Thymus (tissue), 11 donors: ENCODE results near the gene MYL6B. TPM values are rescaled to one million over a fixed set of nuclear protein-coding genes. Genes with fewer than 3 reads are reported as not detected.
A peak's percentile ranks its signal among the peaks of the same experiment; 100 is the strongest.

Experiments
- DNase-seq, 9 donors: peaks; one replicate each; pipeline ENCODE4 v3.0.0-alpha.2; 2013; ENCODE audit warnings: low spot score in 9 of 9, low read depth in 6 of 9, missing footprints in 1 of 9
- H3K27ac ChIP-seq, 2 donors: one replicate each; pipeline ENCODE4 v1.5.1; 2013; ENCODE audit warnings: control low read depth in 1 of 2, low read depth in 1 of 2, low read length in 1 of 2, mild to moderate bottlenecking in 1 of 2, moderate library complexity in 1 of 2
- H3K27me3 ChIP-seq, 2 donors: one replicate each; pipeline ENCODE4 v1.5.1; 2013; ENCODE audit warnings: low read length in 1 of 2; ENCODE audit not compliant: control insufficient read depth in 2 of 2, insufficient read depth in 1 of 2
- H3K36me3 ChIP-seq, 2 donors: one replicate each; pipeline ENCODE4 v1.5.1; 2013; ENCODE audit warnings: low read length in 1 of 2, mild to moderate bottlenecking in 1 of 2, moderate library complexity in 1 of 2; ENCODE audit not compliant: control insufficient read depth in 2 of 2, insufficient read depth in 2 of 2
- H3K4me1 ChIP-seq, 2 donors: one replicate each; pipeline ENCODE4 v1.5.1; 2013; ENCODE audit warnings: low read length in 2 of 2; ENCODE audit not compliant: control insufficient read depth in 2 of 2, insufficient read depth in 2 of 2
- H3K4me3 ChIP-seq, 2 donors: one replicate each; pipeline ENCODE4 v1.5.1; 2013; ENCODE audit warnings: low read length in 2 of 2, control low read depth in 1 of 2, mild to moderate bottlenecking in 1 of 2
- H3K9me3 ChIP-seq, 2 donors: one replicate each; pipeline ENCODE4 v1.5.1; 2013; ENCODE audit warnings: low read length in 1 of 2, mild to moderate bottlenecking in 1 of 2; ENCODE audit not compliant: control insufficient read depth in 2 of 2, insufficient read depth in 1 of 2
- WGBS: extraction: QIAGEN DNeasy Blood & Tissue Kit; methylation state at CpG from one replicate; pipeline ENCODE4 v1.1.7; 2013; 5-methylcytosine and 5-hydroxymethylcytosine counted together
- polyA plus RNA-seq: library from polyadenylated mRNA; stranded (reverse); fragments of 200-250 nt; gene quantifications from one replicate; pipeline ENCODE4 v1.2.3, GENCODE V29; 2013
- total RNA-seq: library from RNA; stranded (reverse); fragments of 120-200 nt; gene quantifications from one replicate; pipeline ENCODE4 v1.2.4, GENCODE V29; 2013
- donor health status: healthy.

The MYL6B gene
- total and polyA plus RNA-seq, 2 donors = 60.9 to 101 TPM

DNA sequence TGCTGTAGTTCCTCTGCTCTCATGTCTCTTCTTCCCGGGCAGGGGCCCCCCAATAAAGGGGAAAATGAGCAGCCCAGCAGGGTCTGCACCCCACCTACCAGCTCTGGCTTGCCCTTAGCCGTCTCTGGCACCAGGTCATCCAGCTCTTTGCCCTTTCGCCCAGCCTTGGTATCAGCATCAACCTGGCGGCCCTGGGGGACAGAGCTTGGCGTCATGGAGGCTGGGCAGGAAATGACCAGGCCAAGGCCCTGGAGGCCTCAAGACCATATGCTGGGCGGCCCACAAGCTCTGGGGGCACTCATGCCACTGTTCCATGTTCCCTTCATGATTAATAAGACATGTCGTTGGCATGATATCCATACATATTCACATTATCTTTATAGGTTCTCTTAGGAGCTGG, 20.5 kb downstream of the MYL6B start:
- no peak for DNase-seq
- Histone ChIP-seq H3K4me1 (no peaks in the 10 kb centered on the region), H3K27me3 (no peaks in the 10 kb centered on the region), H3K4me3 (no peak overlapping the region), H3K27ac (no peak overlapping the region), H3K9me3 (no peaks in the 10 kb centered on the region), H3K36me3 (peaks cover 73 to 91% of the 10 kb centered on the region in 2 donors)
- WGBS = 95% methylated on average over 7 of the region's 7 CpGs

GRCh38 chr12:56178347-56178746, 26.0 kb downstream of the MYL6B start:
- H3K4me1 ChIP-seq = no peaks in the 10 kb centered on the region
- no peaks in the 10 kb centered on the region for H3K27me3 ChIP-seq
- peaks cover 63 to 91% of the 10 kb centered on the region in 2 donors for H3K36me3 ChIP-seq
- WGBS = over 99% methylated on average over 3 of the region's 3 CpGs
- H3K4me3 ChIP-seq = no peak overlapping the region
- no peaks in the 10 kb centered on the region for H3K9me3 ChIP-seq
- no peak overlapping the region for H3K27ac ChIP-seq
- DNase-seq = no peak

- Histone ChIP-seq H3K9me3 (no peaks in the 10 kb centered on the region), H3K27me3 (no peaks in the 10 kb centered on the region), H3K36me3 (peaks cover 36 to 51% of the 10 kb centered on the region in 2 donors), H3K4me3 (no peak overlapping the region), H3K4me1 (peaks cover 20 to 26% of the 10 kb centered on the region in 2 donors), H3K27ac (no peak overlapping the region)
- no peak for DNase-seq
- WGBS = 71% methylated on average over 2 of the region's 2 CpGs
Measured at GRCh38 chr12:56186957-56187356, 34.6 kb downstream of the MYL6B start.

DNA sequence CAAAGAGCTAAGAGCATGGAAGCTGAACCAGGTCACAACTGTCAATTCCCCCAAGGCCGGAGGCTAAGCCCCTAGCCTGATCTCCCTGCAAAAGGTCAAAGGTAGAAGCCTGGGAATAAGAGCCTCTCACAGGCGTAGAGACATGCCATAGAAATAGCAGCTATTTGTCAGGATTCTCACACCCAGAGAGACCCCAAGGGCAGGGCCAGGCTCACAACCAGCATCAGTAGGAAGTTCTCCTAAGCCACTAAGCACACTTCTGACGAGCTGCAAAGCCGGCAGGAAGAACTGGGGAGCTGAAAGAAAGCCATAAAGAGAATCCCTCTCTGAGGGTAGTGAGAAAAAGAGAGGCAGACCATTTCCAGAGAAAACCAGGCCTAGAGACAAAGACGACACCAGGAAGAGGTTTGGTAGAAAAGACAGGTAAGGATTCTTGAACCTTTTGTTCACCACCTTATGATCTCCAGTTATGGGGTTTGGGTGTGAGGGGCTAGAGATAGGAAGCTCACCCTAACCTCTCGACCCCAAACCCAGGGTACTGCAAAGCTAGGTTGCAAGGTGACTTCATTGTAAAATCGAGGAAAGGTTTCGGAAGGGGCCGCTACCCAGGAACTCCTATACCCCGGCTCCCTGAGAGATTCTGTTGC, 35.9 kb downstream of the MYL6B start:
- DNase-seq = peak in 5 of 9 donors; percentile 12 to 62 (median 28)
- peaks cover 20 to 26% of the 10 kb centered on the region in 2 donors for H3K4me1 ChIP-seq
- H3K4me3 ChIP-seq = peak overlapping the region; percentile 92 to 95
- no peaks in the 10 kb centered on the region for H3K9me3 ChIP-seq
- H3K27me3 ChIP-seq = no peaks in the 10 kb centered on the region
- peaks cover 28 to 40% of the 10 kb centered on the region in 2 donors for H3K36me3 ChIP-seq
- 15% methylated on average over 10 of the region's 10 CpGs for WGBS
- peak overlapping the region; percentile 92 to 94 for H3K27ac ChIP-seq

GRCh38 chr12:56188778-56189098, 36.4 kb downstream of the MYL6B start:
- H3K36me3 ChIP-seq = peaks cover 25 to 35% of the 10 kb centered on the region in 2 donors
- no peaks in the 10 kb centered on the region for H3K27me3 ChIP-seq
- peak in 5 of 9 donors; percentile 13 to 59 (median 38) for DNase-seq
- under 1% methylated on average over 17 of the region's 17 CpGs for WGBS
- H3K4me1 ChIP-seq = peaks cover 20 to 26% of the 10 kb centered on the region in 2 donors
- H3K27ac ChIP-seq = peak overlapping the region; percentile 92 to 94
- H3K9me3 ChIP-seq = no peaks in the 10 kb centered on the region
- H3K4me3 ChIP-seq = peak overlapping the region; percentile 92 to 95

GRCh38 chr12:56189099-56189917, 36.9 kb downstream of the MYL6B start, which contains the start of gene SMARCC2:
Gene SMARCC2, minus strand, starts transcription at chr12:56189483. Its CDS starts 22 bp downstream, at chr12:56189461.
- peaks cover 20 to 26% of the 10 kb centered on the region in 2 donors for H3K4me1 ChIP-seq
- peak within 1 kb of the TSS; percentile 94 for H3K27ac ChIP-seq
- H3K36me3 ChIP-seq = peaks cover 20 to 31% of the 10 kb centered on the region in 2 donors
- H3K27me3 ChIP-seq = no peaks in the 10 kb centered on the region
- DNase-seq = peak in 8 of 9 donors; percentile 68 to 90 (median 80)
- WGBS = under 1% methylated on average over 92 of the region's 93 CpGs
- H3K9me3 ChIP-seq = no peaks in the 10 kb centered on the region
- H3K4me3 ChIP-seq = peak within 1 kb of the TSS; percentile 93 to 95

DNA sequence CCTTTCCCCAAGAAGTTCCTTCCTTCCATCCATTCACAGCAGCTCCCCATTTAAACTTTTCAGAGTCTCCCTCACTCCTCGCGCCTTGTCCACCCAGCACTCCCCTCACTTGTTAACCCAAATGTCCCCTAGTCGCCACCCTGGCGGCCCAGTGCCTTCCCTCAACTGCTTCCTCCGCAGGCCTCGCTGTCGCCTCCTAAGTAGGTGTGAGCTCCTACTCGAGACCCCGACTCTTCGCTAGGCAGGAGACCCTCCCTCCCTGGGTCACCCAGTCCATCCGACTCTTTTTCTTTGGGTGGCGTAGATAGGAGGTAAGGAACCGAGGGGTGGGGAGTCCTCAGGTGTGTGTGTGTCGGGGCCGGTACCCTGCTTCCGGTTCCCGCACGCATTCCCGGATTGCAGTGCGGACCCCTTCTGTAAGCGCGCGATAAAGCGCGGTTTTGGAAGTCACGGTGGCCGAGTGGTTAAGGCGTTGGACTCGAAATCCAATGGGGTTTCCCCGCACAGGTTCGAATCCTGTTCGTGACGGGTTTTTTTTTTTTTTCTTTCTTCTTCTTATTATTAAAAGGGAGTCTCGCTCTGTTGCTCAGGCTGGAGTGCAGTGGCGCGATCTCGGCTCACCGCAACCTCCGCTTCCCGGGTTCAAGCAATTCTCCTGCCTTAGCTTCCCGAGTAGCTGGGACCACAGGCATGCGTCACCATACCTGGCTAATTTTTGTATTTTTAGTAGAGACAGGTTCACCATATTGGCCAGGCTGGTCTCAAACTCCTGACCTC, 37.7 kb downstream of the MYL6B start:
- 1% methylated on average over 42 of the region's 42 CpGs for WGBS
- Histone ChIP-seq H3K36me3 (peaks cover 12 to 26% of the 10 kb centered on the region in 2 donors), H3K27ac (peak overlapping the region; percentile 94), H3K4me1 (peaks cover 20 to 26% of the 10 kb centered on the region in 2 donors), H3K27me3 (no peaks in the 10 kb centered on the region), H3K4me3 (peak overlapping the region; percentile 93 to 95), H3K9me3 (no peaks in the 10 kb centered on the region)
- DNase-seq = peak; percentile 61 to 92 (median 73)

GRCh38 chr12:56190695-56191155, 38.3 kb downstream of the MYL6B start:
- Histone ChIP-seq H3K4me1 (peaks cover 20 to 26% of the 10 kb centered on the region in 2 donors), H3K9me3 (no peaks in the 10 kb centered on the region), H3K27me3 (no peaks in the 10 kb centered on the region), H3K36me3 (peaks cover 8 to 21% of the 10 kb centered on the region in 2 donors), H3K27ac (peak overlapping the region in 1 of 2 donors; percentile 42), H3K4me3 (peak overlapping the region; percentile 93 to 95)
- DNase-seq = peak in 1 of 9 donors; percentile 10
- 44% methylated on average over 9 of the region's 9 CpGs for WGBS
